ENCODE results near the gene PIK3R6.

PIK3R6 gene

DNA sequence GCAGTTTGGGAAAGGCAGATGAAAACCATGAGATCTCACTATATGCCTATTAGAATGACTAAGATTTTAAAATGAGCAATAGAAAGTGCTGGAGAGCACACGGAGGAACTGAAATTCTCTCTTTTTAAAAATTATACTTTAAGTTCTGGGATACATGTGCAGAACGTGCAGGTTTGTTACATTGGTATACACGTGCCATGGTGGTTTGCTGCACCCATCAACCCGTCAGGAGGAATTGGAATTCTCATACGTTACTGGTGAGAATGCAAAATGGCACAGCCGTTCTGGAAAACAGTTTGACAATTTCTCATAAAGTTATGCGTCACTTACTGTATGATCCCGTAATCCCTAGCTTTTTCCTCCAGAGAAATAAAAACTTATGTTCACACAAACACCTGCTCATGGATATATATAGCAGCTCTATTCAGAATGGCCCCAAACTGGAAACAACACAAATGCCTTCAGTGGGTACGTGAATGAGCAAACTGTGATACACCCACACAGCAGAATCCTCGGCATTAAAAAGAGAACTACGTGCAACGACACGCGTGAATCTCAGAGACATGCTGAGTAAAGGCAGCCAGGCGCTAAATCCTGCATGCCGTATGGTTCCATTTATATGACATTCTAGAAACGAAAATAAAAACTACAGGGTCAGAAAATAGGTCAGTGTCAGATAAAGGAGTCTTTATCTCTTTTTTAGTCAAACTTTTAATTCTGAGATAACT lies 11.8 kb downstream of the PIK3R6 start:
- no peak for DNase-seq (ENCODE audit: low spot score)

DNA sequence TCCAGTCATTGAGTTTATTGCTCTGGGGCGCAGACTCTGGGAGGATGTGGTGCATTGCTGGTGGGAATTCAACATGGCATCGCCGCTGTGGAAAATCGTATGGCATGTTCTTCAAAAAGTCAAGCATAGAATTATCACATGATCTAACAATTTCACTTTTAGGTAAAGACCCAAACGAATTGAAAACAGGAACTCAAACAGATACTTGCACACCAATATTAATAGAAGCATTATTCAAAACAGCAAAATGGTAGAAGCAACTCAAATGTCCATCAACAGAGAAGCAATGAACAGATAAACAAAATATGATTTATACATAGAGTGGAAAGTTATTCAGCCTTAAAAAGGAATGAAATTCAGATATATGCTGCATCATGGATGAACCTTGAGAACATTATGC lies 15.9 kb downstream of the PIK3R6 start:
- no peak for DNase-seq (ENCODE audit: low spot score)

DNA sequence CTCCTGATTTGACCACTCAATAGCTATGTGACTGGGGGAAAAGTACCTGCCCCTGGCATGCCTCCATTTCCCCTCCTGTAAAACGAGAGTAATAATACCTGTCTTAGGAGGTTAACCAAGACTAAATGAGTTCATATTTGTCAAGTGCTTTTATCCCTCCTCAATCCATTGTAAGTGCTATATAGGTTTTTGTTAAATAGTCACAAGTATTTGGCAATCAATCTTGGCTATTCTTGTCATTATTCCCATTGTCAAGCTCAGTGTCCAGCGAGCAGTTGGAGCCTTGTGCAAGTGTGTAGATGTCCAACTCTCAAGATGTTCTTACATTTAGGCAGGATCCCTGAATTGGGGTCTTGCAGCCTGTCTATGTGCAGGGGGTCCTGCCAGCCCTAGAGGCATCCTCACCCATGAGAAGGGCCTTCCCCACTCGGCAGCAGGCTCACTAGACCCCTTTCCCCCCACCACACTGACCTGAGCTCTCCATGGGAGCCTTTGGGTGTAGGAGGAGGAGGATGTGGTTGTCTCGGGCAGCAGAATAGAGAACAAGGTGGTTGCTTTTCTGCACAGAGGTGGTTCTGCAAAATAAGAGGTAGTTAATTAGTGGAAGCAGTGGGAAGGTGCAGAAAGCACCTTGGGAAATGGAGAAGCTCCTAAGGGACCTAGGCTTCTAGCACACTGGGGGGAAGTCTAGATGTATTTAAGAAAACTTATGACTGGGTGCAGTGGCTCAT lies 18.0 kb downstream of the PIK3R6 start:
- DNase-seq (ENCODE audit: low spot score): no peak

DNA sequence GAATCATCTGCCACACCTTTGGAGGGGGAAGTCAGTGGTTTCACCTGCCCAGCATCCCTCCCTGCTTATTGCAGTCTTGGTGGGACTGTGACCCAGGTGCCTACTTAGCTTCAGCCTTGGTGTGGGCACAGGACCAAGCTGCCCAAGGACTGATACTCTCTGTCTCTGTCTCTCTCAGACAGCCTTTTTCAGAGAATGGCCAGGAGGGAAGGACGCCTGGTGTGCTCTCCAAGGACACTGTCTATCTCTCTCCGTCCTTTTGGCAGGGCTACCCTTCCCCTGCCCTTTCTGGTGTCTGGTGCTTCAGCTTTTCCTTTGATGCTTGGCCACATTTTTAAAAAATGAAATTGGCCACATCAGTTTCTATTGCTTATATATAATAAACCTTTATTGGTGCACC lies 19.6 kb downstream of the PIK3R6 start:
- DNase-seq (ENCODE audit: low spot score): no peak

DNA sequence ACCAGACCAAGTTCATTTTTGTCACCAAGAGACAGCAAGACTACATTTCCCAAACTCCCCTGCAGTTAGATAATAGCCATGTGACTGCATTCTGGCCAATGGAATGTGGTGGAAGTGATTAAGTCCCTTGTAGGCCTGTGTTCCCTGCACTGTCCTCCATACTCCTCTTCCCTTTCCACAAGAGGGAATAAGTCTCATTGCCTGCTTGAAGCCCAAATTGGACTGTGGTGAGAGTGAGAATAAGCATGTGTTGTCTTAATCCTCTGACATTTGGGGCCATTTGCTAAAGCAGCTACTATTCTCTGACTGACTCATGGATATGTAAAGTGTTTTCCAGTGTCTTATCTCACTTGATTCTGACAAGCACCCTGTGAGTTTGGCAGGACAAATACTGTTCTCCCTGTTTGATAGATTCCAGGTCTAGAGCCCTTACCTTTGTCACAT lies 20.7 kb downstream of the PIK3R6 start:
- DNase-seq (ENCODE audit: low spot score): no peak

DNA sequence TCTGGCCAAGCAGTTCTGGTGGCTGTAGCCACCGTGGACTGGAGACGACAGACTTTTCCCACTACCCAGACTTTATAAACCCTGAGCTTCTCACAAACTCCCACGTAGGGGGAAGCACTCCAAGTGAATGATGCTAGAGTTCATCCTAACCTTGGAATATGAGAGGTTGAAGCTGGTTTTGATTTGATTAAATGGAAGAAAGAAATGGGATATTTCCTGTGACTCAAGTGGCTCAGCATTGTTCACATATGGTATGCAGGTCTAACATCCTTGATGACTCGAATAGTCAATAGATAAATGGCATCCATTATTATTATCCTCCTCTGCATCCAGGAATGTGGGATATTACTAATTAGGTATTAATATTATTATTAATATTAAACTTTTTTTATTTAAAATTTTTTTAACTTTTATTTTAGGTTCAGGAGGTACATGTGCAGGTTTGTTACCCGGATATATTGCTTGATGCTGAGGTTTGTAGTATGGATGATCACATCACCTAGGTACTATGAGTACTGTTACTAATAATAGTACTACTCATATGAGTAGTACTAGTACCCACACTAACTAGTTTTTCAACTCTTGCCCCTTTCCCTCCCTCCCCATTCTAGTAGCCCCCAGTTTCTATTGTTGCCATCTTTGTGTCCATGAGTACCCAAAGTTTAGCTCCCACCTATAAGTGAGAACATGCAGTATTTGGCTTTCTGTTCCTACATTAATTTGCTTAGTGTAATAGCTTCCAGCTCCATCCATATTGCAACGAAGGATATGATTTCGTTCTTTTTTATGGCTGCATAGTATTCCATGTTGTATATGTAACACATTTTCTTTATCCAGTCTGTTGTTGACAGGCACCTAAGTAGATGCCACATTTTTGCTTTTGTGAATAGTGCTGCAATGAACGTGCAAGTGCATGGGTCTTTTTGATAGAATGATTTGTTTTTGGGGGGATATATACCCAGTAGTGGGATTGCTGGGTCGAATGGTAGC lies 22.9 kb downstream of the PIK3R6 start:
- no peak for DNase-seq (ENCODE audit: low spot score)

DNA sequence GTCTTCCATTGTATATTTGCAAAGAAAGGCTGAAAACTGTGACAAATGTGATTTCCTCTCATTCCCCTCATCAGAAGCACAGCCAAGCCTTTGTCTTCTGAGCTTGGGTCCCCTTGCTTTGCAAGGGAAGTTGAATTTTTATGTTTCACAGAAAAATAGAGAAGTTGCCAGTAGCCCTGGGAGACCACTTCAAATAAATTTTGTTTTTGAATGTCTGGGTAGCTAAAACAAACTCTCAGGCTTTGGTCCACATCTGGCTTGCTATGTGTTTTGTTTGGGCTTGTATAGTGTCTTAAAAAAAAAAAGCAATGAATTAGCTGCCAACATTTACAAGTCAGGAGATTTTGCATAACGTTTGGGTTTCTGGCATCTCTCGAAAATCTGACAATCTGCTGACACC lies 24.1 kb downstream of the PIK3R6 start:
- DNase-seq (ENCODE audit: low spot score): no peak

DNA sequence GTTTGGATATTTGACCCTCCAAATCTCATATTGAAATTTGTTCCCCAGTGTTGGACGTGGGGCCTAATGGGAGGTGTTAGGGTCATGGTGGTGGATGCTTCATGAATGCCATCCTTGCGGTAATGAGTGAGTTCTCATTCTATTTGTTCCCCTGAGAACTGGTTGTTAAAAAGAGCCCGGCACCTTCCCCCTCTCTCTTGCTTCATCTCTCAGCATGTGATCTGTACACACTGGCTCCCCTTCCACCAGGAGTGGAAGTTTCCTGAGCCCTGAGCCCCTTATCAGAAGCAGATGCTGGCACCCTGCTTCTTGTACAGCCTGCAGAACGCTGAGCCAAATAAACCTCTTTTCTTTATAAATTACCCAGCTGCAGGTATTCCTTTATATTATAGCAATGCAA lies 25.6 kb downstream of the PIK3R6 start:
- no peak for DNase-seq (ENCODE audit: low spot score)

DNA sequence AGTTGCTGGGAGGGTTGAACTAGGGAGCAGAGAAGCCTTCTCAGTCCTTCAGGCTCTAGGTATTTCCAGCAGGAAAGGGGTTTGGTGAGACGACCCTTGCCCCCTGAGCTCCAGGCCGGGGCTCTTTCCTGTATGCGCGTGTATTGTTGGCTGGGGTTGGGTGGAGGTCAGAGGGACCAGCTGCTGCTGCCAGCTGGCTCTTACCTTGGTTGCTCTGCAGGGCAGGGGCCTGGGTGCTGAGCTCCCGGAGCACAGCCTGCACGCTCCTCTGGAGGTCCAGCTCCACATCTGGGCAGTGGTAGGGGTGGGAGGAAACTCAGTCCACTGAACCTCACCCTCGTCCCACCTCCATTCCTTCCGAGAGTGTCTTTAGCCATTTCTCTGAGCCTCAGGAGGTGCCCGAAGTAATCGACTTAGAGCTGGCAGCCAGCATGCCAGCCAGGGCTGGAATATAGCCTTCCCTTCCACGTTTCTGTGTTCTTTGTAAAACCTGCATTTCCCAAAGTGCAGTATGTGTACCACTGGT lies 28.0 kb downstream of the PIK3R6 start:
- no peak for DNase-seq (ENCODE audit: low spot score)

DNA sequence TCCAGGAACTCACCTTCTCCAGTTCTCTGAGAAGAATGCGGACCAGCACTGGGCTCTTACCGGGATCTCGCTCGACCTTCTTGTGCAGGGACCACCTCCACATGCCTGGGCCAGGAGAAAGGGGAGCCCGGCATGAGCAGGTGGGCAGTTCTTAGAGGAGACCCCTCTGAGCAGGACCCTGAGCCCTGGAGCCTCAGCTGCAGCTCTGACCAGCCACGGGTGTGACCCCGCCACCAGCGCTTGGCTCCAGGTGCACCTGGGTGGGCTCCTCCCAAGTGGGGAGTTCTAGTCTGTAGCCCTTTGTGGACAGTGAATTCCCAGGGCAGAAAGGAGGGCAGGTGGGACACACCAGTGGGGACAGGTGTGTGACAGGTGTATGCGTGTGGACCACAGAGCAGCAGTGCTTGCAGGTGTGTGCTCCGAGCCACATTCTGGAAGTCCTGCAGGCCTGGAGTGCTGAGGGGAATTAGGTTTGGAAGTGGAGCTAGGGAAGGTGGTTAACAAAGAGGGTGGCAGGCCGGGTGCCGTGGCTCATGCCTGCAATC lies 28.9 kb downstream of the PIK3R6 start:
- no peak for DNase-seq (ENCODE audit: low spot score)

DNA sequence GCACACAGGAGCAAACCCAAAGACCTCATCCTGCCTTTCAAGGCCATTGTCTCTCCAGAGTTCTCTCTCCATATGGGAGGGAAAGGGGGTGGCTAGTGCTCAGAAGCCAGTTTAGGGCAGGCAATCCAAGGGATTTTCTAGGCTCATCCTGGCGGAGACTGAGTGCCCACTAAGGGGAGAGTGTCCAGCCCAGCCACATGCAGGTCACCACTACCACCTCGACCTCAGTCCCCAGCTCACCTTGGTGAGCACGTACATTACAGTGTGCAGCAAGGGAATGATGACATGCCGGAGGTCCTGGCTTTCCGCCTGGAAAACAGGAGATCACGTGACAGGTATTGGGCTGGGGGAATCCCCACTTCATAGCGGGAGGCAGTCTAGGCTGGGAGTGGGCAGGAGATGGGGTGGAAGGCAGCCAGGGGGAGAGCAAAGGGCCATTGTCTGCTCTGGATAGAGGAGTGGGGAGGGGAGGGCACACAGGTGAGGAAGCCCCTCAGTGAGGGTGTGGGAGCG lies 29.9 kb downstream of the PIK3R6 start:
- DNase-seq (ENCODE audit: low spot score): no peak

DNA sequence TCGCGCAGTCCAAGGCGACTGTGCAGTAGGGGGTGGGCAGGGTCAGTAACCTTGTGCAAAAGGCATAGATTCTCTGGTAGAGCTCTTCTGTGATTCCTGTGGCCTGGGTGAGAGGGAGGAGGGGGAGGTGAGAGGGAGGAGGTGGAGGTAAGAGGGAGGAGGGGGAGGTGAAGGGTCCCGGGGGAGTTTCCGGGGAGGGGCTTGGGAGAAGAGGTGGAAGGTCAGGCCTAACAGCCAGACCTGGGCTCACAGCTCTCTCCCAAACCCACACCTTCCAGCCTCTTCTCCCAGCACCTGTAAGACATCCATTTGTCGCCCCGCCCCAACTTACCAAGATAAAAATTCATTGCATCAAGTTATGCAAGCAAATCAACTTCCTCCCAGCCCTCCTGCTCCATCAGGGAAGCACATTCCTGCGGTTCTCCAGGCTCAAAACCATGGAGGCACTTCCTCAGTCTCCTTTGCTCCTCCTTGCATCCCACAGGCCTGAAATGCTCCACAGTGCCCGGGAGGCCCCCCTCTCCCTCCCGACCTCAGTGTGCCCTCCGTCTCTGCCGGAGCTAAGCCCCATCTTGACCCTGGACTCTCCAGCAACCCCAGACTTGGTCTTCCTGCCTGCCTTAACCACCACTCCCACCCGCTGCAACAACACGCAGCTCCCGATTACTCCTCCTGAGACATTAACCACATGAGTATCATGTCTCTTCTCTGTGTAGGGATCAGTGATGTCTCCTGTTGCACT lies 30.5 kb downstream of the PIK3R6 start:
- DNase-seq (ENCODE audit: low spot score): no peak

DNA sequence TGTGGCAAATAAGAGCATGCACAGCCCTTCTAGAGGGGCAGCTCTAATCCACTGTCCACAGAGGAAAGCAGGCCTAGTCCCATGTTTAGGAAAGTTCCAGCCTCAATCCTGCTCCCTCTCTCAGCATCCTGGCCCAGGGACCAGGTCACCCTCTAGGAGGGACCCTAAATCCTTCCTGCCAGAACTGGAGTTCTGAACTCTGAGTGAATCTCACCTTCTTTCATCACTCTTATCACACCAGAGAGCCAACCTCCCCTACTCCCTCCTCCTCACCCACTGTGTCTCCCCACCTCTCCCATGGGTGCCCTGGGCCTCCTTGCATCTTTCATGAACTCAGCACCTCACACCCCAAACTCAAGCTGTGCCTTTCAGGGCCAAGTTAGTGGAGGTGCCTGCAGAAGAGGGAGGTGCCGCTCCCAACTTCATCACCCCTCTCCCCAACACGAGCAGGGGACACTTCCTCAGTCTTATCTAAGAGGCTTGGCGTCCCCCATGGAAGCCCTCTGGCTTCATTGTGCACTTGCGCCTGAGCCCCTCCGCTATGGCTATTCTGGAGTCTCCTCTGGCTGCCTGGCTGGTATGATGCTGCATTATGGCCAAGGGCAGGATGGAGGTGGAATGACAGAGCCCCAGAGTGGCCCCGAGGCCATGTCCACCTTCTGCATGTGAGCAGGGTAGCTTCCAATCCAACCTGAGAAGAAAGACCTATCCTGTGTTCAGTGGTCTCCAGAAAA lies 31.7 kb downstream of the PIK3R6 start:
- DNase-seq (ENCODE audit: low spot score): no peak

DNA sequence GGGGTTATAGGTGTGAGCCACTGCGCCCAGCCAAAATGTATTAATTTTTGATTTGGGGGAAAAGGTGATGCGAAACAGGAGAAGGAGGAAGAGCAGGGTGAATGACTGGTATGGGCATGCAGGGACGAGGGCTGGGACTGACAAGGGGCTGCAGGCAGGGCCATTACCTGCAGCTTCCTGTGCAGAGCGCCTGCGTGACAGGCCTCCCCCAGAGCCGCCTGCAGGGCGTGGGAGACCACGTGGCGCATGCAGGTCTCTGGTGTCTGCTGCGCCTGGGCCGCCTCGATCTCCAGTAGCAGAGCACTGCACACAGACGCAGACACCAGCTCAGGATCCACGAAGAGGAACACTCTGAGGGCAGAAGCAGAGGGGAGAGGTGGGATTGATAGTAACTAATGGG lies 32.4 kb downstream of the PIK3R6 start:
- no peak for DNase-seq (ENCODE audit: low spot score)

DNA sequence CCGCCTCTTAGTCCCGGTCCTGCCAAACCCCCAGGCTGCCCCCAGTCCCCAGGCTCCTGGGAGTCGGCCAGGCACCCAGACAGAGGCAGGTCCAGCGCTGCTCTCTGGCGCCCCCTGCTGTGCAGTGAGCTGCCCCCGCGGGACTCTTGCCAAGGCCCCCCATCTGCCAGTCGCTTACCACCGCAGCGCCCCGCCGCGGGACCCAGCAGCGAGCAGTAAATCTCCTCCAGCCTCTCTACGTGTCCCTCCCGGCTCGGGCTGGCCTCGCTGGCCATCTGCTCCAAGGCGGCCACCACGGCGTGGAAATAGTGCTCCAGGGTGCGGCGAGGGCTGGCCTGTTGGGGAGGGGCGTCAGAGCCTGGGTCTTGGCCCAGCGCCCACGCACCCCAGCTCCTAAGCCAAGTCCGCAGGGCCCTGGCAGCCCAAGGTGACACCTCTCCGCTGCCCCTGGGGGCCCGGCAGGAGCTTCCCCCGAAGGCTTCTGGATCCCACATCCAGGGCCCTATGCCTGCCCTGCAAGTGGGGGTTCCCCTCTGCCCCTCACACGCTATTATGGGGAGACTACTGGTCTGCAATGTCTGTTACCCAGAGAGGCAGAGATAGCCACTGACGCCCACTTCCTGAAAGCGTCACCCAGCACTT lies 34.6 kb downstream of the PIK3R6 start:
- no peak for DNase-seq (ENCODE audit: low spot score)

DNA sequence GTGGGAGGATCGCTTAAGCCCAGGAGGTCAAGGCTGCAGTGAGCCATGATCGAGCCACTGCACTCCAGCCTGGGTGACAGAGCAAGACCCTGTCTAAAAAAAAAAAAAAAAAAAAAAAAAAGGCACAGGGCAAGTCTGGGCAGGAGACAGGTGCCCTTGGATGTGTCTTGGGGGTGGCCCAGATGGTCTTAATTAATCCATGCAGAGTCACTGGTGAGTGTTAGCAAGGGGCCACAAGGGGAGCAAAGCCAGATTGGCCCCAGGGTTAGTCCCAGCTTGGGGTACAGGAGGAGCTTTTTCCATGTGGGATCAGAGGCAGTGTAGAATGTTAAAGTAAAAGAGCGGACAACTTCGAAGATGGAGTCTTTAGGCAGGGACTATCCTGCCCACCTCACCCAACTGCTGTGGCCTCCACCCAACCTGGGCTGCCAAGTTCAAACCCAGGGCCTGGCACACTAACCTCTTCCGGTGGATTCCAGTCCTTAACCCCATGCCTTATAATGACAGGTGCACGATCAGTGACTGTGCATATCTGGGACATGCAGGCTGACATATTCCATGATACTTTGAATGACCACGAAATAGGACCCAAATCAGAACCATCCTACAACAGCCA lies 36.1 kb downstream of the PIK3R6 start:
- no peak for DNase-seq (ENCODE audit: low spot score)

DNA sequence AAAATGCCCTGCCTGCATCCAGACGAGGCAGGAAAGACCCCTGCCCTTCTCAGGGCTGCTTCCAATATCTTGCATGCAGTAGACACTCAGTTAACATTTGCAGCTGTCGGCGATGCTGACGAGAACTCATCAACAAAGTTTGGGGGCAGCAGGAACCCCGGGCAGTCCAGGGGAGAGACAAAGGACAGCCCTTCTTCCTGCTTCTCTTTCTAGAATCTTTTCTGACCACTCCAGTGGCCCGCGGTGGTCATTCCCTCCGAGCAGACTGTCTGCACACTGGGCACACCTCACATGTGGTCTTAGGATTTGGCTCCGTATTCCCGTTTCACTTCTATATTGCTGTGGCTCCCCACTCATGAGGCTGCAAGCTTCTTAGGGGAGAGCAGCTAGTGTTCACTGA lies 37.3 kb downstream of the PIK3R6 start:
- no peak for DNase-seq (ENCODE audit: low spot score)

DNA sequence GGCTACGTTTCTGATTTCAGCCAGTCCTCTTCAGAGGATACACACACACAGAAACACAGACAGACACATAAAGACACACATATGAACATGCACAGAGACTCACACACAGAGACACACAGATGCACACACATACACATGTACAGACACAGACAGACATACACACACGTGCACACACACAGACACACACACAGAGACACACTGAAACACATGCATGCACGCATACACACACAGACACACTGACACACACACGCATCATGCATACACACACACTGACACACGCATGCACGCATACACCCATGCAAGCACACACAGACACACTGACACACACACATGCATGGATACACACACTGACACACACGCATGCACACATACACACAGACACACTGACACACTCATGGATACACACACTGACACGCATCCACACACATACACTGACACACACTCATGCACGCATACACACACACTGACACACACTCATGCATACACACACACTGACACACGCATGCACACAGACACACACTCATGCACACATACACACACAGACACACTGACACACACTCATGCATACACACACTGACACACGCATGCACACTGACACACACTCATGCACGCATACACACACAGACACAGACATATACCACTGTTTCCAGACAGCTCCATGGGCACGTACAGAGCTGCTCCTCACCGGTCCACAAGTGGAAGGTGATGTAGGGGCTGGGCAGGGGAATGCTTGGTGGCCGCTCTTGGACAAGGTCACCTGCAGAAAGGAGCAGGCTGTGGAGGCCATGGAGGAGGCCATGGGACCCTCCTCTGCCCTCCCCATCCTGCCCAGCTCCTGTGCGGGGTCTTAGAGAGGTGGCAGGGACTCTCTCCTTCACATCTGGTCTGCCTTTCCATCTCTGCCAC lies 38.2 kb downstream of the PIK3R6 start:
- DNase-seq (ENCODE audit: low spot score): no peak
